AG09309 (cell line): ENCODE measurements around the gene NRG3.

Experiments used
- DNase-seq: peaks from one replicate; pipeline ENCODE4 v3.0.0-alpha.2; 2010; ENCODE audit warnings: low read depth
- H3K4me3 ChIP-seq: 2 replicates; pipeline ENCODE4 v1.5.1; 2011; ENCODE audit warnings: mild to moderate bottlenecking, low read depth, low read length, moderate library complexity; ENCODE audit not compliant: control insufficient read depth
- CTCF ChIP-seq: IDR thresholded peaks from 2 replicates; pipeline ENCODE4 v1.5.1; 2011; ENCODE audit warnings: mild to moderate bottlenecking, low read depth, low read length, inconsistent platforms; ENCODE audit not compliant: insufficient read depth, control insufficient read depth; ENCODE audit errors: missing control alignments

The NRG3 gene

GRCh38 chr10:82148764-82149163 is 273.8 kb downstream of the NRG3 start:
- no peak overlapping the region for H3K4me3 ChIP-seq
- no peak for TF ChIP-seq CTCF
- no peak for DNase-seq

GRCh38 chr10:82149674-82150073 is 274.7 kb downstream of the NRG3 start:
- DNase-seq, result no peak
- TF ChIP-seq CTCF, result no peak
- H3K4me3 ChIP-seq, result no peak overlapping the region

GRCh38 chr10:82150123-82150900 is 275.3 kb downstream of the NRG3 start:
- TF ChIP-seq CTCF, result no peak
- no peak overlapping the region for H3K4me3 ChIP-seq
- no peak for DNase-seq

- no peak overlapping the region for H3K4me3 ChIP-seq
- no peak for DNase-seq
- no peak for TF ChIP-seq CTCF
Measured at GRCh38 chr10:82160307-82160706, 285.3 kb downstream of the NRG3 start.

- no peak for TF ChIP-seq CTCF
- H3K4me3 ChIP-seq, result no peak overlapping the region
Measured at GRCh38 chr10:82161264-82161663, 286.3 kb downstream of the NRG3 start.

GRCh38 chr10:82162549-82163195 is 287.7 kb downstream of the NRG3 start:
- H3K4me3 ChIP-seq, result no peak overlapping the region
- DNase-seq, result no peak
- TF ChIP-seq CTCF, result no peak

More at GRCh38 chr10:82161264-82161663, 286.3 kb downstream of the NRG3 start:
- DNase-seq, result no peak

GRCh38 chr10:82171899-82172298 is 296.9 kb downstream of the NRG3 start:
- no peak for DNase-seq
- TF ChIP-seq CTCF, result no peak
- H3K4me3 ChIP-seq, result no peak overlapping the region
